HG03175 (cell line): Measurements from ENCODE around the gene C17orf100.
A peak's percentile ranks its signal among the peaks of the same experiment; 100 is the strongest.

Experiments used
- ATAC-seq: cut with Tn5 transposase; IDR thresholded peaks from one replicate; pipeline ENCODE4 v1.9.1; 2021; ENCODE audit warnings: mild to moderate bottlenecking, moderate library complexity; ENCODE audit not compliant: unreplicated experiment

C17orf100 gene

GRCh38 chr17:6651354-6651918 lies at the start of gene C17orf100, which contains the start of gene MED31:
TSS of gene C17orf100 (plus strand) at chr17:6651762. CDS start at chr17:6651914, 152 bp downstream.
TSS of gene MED31 (minus strand) at chr17:6651605. CDS start at chr17:6651528, 77 bp downstream.
- peak; percentile 92 for ATAC-seq

- ATAC-seq = no peak
Observed at GRCh38 chr17:6602141-6602540, 49.4 kb upstream of the C17orf100 start.

GRCh38 chr17:6603744-6604325 lies 47.7 kb upstream of the C17orf100 start:
- ATAC-seq = no peak

DNA sequence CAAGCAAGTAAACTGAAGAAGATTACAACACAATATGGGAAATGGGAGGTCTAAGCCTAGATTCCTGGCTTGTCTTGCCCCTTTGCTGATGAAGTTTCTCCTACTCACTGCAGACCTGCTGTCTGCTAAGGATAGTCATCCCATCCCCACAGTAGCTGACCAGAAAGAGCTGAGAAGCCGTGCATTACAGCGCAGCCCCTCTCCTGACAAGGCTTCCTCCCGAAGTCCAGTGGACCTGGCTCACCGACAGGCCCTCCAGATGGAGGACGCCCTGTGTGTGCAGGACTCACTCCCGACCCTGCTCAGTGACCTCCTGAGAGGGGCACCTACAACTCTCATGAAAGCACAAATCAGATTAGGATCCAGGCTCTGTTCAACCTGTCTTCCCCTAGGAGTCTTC lies 46.4 kb upstream of the C17orf100 start:
- ATAC-seq = no peak

- no peak for ATAC-seq
Observed at GRCh38 chr17:6608321-6608720, 43.2 kb upstream of the C17orf100 start.

- ATAC-seq = no peak
Observed at GRCh38 chr17:6610011-6610410, 41.6 kb upstream of the C17orf100 start.

DNA sequence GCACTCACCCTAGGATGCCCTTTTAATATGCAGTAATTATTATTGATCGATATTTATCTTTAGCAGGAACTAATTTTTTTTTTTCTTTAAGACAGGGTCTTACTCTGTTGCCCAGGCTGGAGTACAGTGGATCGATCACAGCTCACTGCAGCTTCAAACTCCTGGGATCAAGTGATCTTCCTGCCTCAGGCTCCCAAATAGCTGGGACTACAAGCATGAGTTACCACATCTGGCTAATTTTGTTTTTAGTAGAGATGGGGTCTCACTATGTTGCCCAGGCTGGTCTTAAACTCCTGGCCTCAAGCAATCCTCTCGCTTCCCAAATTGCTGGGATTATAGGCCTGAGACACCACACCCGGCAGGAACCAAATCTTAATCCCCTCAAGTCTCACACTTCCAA lies 40.3 kb upstream of the C17orf100 start:
- no peak for ATAC-seq

DNA sequence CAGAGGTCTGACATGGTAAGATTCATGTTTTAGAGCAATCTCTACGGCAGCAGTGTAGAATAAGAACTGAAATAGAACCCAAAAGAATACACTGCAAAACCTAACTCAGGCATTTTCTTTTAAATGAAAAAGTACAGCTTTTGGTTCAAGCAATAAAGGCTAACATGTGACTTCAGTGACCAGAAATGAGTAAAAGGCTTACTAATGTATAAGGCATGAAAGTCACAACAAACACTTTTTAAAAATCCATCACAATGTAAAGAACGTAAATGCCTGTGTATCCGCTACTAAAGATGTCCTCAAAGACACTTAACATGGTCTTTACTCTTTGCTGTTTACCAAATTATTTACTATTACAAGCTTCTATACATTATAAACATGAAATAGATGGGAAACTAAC lies 27.6 kb upstream of the C17orf100 start:
- no peak for ATAC-seq

- ATAC-seq = no peak
Observed at GRCh38 chr17:6626616-6627015, 24.9 kb upstream of the C17orf100 start.

- ATAC-seq = no peak
Observed at GRCh38 chr17:6627019-6627418, 24.5 kb upstream of the C17orf100 start.

- ATAC-seq = no peak
Observed at GRCh38 chr17:6630390-6630789, 21.2 kb upstream of the C17orf100 start.

DNA sequence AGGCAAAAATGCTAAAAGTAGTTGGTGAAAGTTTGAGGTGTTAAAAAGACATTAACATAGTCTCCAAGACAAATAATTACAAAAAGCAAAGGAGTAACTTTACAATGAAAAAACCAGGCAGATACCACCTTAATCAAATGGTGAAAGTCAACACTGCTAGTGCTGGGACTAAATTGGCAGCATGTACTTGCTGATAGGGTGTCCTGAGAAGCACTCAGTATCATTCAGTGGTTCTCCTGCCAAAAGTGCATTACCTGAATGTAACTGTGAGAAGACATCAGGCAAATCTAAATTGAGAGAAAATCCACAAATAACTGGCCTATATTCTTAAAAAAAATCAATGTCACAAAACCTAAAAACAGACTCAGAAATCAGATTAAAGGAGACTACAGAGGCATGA lies 19.0 kb upstream of the C17orf100 start:
- no peak for ATAC-seq

DNA sequence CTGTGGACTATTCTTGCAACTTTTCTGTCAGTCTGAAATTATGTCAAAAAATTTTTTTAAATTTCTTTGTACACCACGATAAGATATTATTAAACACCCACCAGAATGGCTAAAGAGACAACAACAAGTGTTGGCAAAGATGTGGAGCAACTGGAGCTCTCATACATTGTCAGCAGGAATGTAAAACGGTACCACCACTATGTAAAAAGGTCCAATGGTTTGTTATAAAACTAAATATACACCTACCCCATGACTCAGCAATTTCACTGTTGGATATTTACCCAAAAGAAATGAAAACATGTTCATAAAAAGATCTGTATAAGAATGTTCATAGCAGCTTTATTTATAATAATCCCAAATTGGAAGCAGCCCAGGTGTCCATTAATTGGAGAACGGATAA lies 18.3 kb upstream of the C17orf100 start:
- no peak for ATAC-seq

DNA sequence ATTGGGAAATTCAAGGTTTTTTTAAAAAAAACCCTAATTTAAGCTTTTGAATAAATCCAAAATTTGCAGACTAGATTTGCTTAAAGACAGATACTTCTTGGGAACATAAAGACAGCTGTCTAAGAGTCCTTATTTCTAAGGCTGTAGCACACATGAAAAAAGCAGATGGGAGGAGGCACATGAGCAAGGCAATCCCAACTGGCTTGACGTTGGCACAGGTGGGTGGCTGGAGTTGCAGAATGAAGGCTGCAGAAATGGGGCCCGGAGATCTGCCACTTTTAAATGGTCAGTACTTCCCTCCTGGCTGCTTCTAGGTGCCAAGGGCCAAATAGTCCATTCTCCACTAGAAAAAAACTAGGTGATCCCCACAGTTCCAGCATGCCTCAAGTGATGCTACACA lies 15.5 kb upstream of the C17orf100 start:
- ATAC-seq = no peak

- ATAC-seq = no peak
Observed at GRCh38 chr17:6636616-6637457, 14.7 kb upstream of the C17orf100 start.

DNA sequence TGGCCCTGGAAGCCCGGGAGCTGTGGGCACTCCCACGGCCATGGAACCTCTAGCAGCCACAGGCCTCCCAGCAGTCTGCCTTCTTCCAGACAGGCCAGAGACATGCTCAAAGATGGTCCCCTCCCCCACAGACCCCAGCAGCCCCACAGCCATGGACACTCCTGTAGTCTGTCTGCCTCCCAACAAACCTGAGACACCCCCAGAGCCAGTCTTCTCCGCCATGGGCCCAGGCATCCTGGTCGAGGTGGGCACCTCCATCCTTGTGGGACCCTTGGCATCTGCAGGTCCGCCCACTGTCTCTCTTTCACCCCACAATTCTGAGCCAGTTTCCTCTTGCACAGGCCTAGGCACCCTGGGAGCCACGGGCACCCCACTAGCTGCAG lies 14.1 kb upstream of the C17orf100 start:
- no peak for ATAC-seq

- no peak for ATAC-seq
Observed at GRCh38 chr17:6638046-6638908, 13.3 kb upstream of the C17orf100 start.

GRCh38 chr17:6639014-6639585 lies 12.5 kb upstream of the C17orf100 start:
- no peak for ATAC-seq

DNA sequence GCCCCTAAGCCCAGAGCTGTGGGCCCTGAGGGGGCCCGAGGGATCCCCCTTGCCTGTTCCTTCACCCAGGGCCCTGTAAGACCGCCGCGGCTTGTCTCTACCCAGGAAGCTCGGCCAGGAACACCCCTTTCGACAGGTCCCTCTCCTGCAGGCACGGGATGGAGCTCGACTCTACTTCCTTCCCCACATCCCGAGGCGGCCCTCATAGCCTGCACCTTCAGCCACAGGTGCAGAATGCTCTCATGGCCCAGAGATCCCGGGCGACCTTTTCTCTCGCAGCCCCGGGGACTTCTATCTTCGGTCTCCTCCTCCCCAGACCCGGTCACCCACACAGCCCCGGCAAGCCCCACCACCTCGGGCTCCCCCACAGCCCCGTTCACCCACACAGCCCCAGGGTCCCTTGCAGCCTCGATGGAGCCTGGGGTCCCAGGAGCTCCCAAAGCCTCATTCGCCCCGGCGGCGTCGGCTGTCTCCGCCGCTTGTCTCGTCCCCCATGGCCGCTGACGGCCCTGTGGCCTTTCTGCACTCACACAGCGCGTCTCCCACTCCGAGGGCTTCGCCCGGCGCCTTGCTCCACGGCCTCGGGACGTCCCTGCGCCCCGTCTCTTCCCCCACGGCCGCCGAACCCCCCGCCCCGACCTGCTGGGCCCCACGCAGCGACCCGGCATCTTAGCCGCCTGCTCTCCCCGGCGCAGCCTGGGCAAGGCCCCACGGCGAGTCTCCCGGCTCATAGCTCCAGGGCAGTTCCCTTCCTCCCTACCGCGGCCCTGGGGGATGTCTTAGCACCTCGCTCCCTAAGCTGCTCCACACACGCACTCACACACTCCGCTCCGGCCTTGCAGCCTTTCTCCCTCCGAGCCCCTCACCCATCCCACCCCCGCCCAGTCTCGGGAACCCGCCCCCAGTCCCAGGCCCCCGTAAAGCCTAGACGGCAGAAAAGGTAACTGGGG lies 11.7 kb upstream of the C17orf100 start:
- peak; percentile 8 for ATAC-seq
